Measurements from ENCODE around the gene STEAP4. TPM values are rescaled to one million over a fixed set of nuclear protein-coding genes. Genes with fewer than 3 reads are reported as not detected.

The STEAP4 gene
- total RNA-seq, 2 donors from 2014 or later: 39.6 to 40.1 TPM

DNA sequence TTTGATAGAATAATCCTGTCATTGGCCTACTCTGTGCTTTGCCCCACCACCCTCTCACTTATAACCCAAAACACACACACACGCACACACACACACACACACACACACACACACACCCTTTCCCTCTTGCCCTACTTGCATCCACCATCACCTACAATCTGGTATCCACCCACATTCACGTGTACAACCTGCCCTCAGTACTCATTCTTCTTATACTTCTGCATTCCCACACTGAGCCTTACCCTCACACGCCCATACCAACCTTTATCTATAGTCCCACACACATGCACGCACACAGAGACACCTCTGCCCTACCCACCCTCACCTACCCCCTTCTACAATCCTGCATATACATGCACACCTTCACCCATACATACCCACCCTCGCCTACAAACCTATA is 76.0 kb downstream of the STEAP4 start:
- H3K27ac ChIP-seq: no peak overlapping the region
- no peaks in the 10 kb centered on the region for H3K36me3 ChIP-seq
- no peaks in the 10 kb centered on the region for H3K27me3 ChIP-seq (replicated peaks; ENCODE audit: insufficient read depth)
- intact Hi-C loops (cut with DNase I): no loop called here
- no peak for DNase-seq (ENCODE audit: low spot score)
- no peaks in the 10 kb centered on the region for H3K4me1 ChIP-seq (replicated peaks)
- no peak overlapping the region for H3K4me3 ChIP-seq
- no peaks in the 10 kb centered on the region for H3K9me3 ChIP-seq
- WGBS: 88% methylated on average over 5 of the region's 5 CpGs
- TF ChIP-seq POLR2A (IDR thresholded peaks at IDR 0.05) (no peak), POLR2AphosphoS5 (IDR thresholded peaks at IDR 0.05) (no peak)
- TF ChIP-seq, protein P1, sequence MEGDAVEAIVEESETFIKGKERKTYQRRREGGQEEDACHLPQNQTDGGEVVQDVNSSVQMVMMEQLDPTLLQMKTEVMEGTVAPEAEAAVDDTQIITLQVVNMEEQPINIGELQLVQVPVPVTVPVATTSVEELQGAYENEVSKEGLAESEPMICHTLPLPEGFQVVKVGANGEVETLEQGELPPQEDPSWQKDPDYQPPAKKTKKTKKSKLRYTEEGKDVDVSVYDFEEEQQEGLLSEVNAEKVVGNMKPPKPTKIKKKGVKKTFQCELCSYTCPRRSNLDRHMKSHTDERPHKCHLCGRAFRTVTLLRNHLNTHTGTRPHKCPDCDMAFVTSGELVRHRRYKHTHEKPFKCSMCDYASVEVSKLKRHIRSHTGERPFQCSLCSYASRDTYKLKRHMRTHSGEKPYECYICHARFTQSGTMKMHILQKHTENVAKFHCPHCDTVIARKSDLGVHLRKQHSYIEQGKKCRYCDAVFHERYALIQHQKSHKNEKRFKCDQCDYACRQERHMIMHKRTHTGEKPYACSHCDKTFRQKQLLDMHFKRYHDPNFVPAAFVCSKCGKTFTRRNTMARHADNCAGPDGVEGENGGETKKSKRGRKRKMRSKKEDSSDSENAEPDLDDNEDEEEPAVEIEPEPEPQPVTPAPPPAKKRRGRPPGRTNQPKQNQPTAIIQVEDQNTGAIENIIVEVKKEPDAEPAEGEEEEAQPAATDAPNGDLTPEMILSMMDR (IDR thresholded peaks at IDR 0.05): no peak

DNA sequence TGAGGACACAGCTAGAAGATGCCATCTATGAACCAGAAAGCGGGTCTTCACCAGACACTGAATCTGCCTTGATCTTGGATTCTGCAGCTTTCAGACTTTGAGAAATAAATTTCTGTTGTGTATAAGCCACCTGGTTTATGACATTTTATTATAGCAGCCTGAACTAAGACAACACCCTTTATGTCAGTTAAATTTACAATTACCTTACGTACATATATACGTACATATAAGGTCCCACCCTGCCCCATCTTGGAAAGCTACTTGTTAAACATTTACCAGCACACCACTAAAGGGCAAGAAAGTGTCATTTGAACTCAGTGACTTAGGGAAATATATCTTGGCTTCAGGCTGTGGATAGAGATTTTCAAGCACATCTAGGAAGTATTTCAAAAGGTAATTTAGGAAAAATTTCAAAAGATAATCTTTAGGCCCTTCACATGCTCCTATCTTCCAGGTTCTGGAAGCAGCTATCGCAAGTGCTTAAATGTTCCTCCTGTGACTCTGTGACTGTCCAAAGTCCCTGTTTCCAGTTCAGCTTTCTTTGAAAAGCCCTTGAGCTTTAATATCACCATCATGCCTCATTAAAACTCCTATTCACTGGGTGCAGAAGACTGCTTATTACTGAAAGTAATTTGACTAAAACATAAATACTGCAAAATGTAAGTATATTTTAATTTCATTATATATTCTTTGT is 77.2 kb downstream of the STEAP4 start:
- H3K4me1 ChIP-seq (replicated peaks): no peaks in the 10 kb centered on the region
- intact Hi-C loops (cut with DNase I): no loop called here
- no peak for TF ChIP-seq POLR2A (IDR thresholded peaks at IDR 0.05)
- no peak for TF ChIP-seq POLR2AphosphoS5 (IDR thresholded peaks at IDR 0.05)
- TF ChIP-seq, protein P1 (IDR thresholded peaks at IDR 0.05): no peak
- 94% methylated on average over 4 of the region's 4 CpGs for WGBS
- H3K4me3 ChIP-seq: no peak overlapping the region
- H3K9me3 ChIP-seq: no peaks in the 10 kb centered on the region
- no peak for DNase-seq (ENCODE audit: low spot score)
- no peaks in the 10 kb centered on the region for H3K36me3 ChIP-seq
- H3K27ac ChIP-seq: no peak overlapping the region
- H3K27me3 ChIP-seq (replicated peaks; ENCODE audit: insufficient read depth): no peaks in the 10 kb centered on the region

GRCh38 chr7:88226886-88227516 is 79.7 kb downstream of the STEAP4 start:
- Histone ChIP-seq H3K27ac (no peak overlapping the region), H3K9me3 (no peaks in the 10 kb centered on the region), H3K4me1 (replicated peaks) (no peaks in the 10 kb centered on the region), H3K4me3 (no peak overlapping the region), H3K27me3 (replicated peaks; ENCODE audit: insufficient read depth) (no peaks in the 10 kb centered on the region), H3K36me3 (no peaks in the 10 kb centered on the region)
- no peak for DNase-seq (ENCODE audit: low spot score)
- intact Hi-C loops (cut with DNase I): no loop called here
- TF ChIP-seq POLR2AphosphoS5 (IDR thresholded peaks at IDR 0.05) (peak; percentile 52), POLR2A (IDR thresholded peaks at IDR 0.05) (no peak)
- TF ChIP-seq, protein P1 (IDR thresholded peaks at IDR 0.05): no peak
- 60% methylated on average over 6 of the region's 6 CpGs for WGBS

- Histone ChIP-seq H3K27me3 (replicated peaks; ENCODE audit: insufficient read depth) (no peaks in the 10 kb centered on the region), H3K4me3 (no peak overlapping the region), H3K4me1 (replicated peaks) (no peaks in the 10 kb centered on the region), H3K36me3 (no peaks in the 10 kb centered on the region), H3K9me3 (no peaks in the 10 kb centered on the region), H3K27ac (no peak overlapping the region)
- 67% methylated on average over 4 of the region's 4 CpGs for WGBS
- DNase-seq (ENCODE audit: low spot score): no peak
- TF ChIP-seq, protein P1 (IDR thresholded peaks at IDR 0.05): no peak
- TF ChIP-seq POLR2A (IDR thresholded peaks at IDR 0.05) (no peak), POLR2AphosphoS5 (IDR thresholded peaks at IDR 0.05) (no peak)
- intact Hi-C loops (cut with DNase I): no loop called here
These were observed 80.5 kb downstream of the STEAP4 start for GRCh38 chr7:88226201-88226600.

Data from prostate gland (tissue), 2 donors.